Spleen (tissue), 11 donors: ENCODE results near the gene DPT. TPM values are rescaled to one million over a fixed set of nuclear protein-coding genes. Genes with fewer than 3 reads are reported as not detected.

Source experiments
- DNase-seq: peaks from one replicate; pipeline ENCODE4 v3.0.0-alpha.2; 2020
- H3K27ac ChIP-seq, 8 donors: fragments of 200-600 bp; sonication (generic) in 7 of 8; 1 replicate in 4 of 8; 2 replicates in 4 of 8; pipeline versions ENCODE4 v1.5.0 to v1.8.0; 2016 to 2021; ENCODE audit warnings: inconsistent platforms in 4 of 8, mild to moderate bottlenecking in 4 of 8, moderate library complexity in 1 of 8
- H3K27me3 ChIP-seq, 7 donors: fragments of 200-600 bp; sonication (generic) in 6 of 7; replicated peaks in 1 of 7; 1 replicate in 4 of 7; 2 replicates in 3 of 7; pipeline versions ENCODE4 v1.5.0 to v1.8.0; 2016 to 2021; ENCODE audit warnings: inconsistent platforms in 3 of 7, mild to moderate bottlenecking in 1 of 7
- H3K36me3 ChIP-seq, 6 donors: fragments of 200-600 bp; sonication (generic) in 5 of 6; 1 replicate in 4 of 6; 2 replicates in 2 of 6; pipeline versions ENCODE4 v1.5.0 to v1.8.0; 2016 to 2021; ENCODE audit warnings: inconsistent platforms in 2 of 6
- H3K4me1 ChIP-seq, 6 donors: fragments of 200-600 bp; sonication (generic) in 5 of 6; 1 replicate in 3 of 6; 2 replicates in 3 of 6; pipeline versions ENCODE4 v1.5.0 to v1.8.0; 2016 to 2021; ENCODE audit warnings: inconsistent platforms in 3 of 6
- H3K4me3 ChIP-seq, 8 donors: fragments of 200-600 bp; sonication (generic) in 7 of 8; 1 replicate in 4 of 8; 2 replicates in 4 of 8; pipeline versions ENCODE4 v1.5.0 to v1.8.0; 2016 to 2021; ENCODE audit warnings: inconsistent platforms in 4 of 8, mild to moderate bottlenecking in 4 of 8, moderate library complexity in 2 of 8
- H3K9me3 ChIP-seq, 8 donors: fragments of 200-600 bp; sonication (generic) in 7 of 8; 1 replicate in 4 of 8; 2 replicates in 4 of 8; pipeline versions ENCODE4 v1.5.0 to v1.8.0; 2016 to 2021; ENCODE audit warnings: inconsistent platforms in 4 of 8
- POLR2A ChIP-seq, 3 donors: fragments of 450-650 bp; IDR thresholded peaks; one replicate each; pipeline ENCODE4 v1.5.1; 2017; ENCODE audit warnings: antibody characterized with exemption in 3 of 3, mild to moderate bottlenecking in 1 of 3
- POLR2AphosphoS5 ChIP-seq, 3 donors: sonication (generic); formaldehyde crosslinking; IDR thresholded peaks; one replicate each; pipeline ENCODE4 v1.5.1; 2017; ENCODE audit warnings: antibody characterized with exemption in 3 of 3
- WGBS, 5 donors: extraction: QIAGEN DNeasy Blood & Tissue Kit in 3 of 5; methylation state at CpG; one replicate each; pipeline versions ENCODE4 v1.1.5 to v1.1.7; 2013 to 2018; 5-methylcytosine and 5-hydroxymethylcytosine counted together
- intact Hi-C: fragments of 100-400 bp; cut with DNase I; formaldehyde crosslinking; loops from one replicate; pipeline ENCODE4 v1.15.0; 2023; ENCODE audit warnings: low total_unique reads
- polyA plus RNA-seq, 3 donors: library from polyadenylated mRNA; stranded (reverse); fragments of 200-250 nt; gene quantifications; one replicate each; pipeline ENCODE4 v1.2.1, GENCODE V29; 2013
- total RNA-seq, 7 donors: library from RNA; depleted of rRNA in 3 of 7; stranded (reverse); fragments of >200 nt in 3 of 7; fragmentation: NEBNext Ultra II Directional in 4 of 7; extraction: Animal tissue kit (Norgen Biotek cat#: 25700) in 4 of 7; gene quantifications; one replicate each; pipeline versions ENCODE4 v1.1.0 to v1.2.1, GENCODE V29; 2016 to 2021
- TF ChIP-seq, protein P1 (sequence below), 11 experiments: fragments of 200-600 bp in 7 of 11; fragments of 450-650 bp in 4 of 11; sonication (generic) in 4 of 11; IDR thresholded peaks in 8 of 11; conservative IDR thresholded peaks in 3 of 11; 1 replicate in 7 of 11; 2 replicates in 4 of 11; pipeline versions ENCODE4 v1.4.0 to v1.8.0; 2016 to 2021; ENCODE audit warnings: antibody characterized with exemption in 11 of 11, inconsistent platforms in 4 of 11, mild to moderate bottlenecking in 1 of 11
- donor health status: healthy with polysubstance abuse.
- donor health status: DM: no; HTN: no; CAD: no; lungs with moderate emphysema.
- donor health status: DM: no; HTN: no; CAD: no.
- donor health status: Bipolar disorder and iron deficiency.
- donor health status: healthy.
- donor health status: DM: no; HTN: no; CAD: no.
- donor health status: DM: yes; HTN: yes; CAD: no.

Gene DPT
- total and polyA plus RNA-seq, 10 donors: 0.37 to 7.2 (median 0.93) TPM; not detected in 5

DNA sequence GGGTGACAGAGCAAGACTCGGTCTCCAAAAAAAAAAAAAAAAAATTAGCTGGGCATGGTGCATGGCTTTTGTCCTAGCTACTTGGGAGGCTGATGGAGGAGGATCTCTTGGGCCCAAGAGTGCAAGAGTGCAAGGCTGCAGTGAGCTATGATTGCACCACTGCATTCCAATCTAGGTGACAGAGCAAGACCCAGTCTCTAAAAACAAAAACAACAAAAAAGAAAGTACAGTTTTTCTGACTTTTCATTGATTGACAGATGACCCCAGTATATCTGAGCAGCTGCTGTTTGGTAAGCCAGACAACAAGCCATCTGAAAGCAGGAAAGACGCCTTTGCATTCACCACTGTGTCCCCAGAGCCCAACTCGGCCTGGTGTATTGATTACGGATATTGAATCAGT lies 10.9 kb upstream of the DPT start:
- Histone ChIP-seq H3K36me3 (no peaks in the 10 kb centered on the region), H3K4me3 (no peak overlapping the region), H3K9me3 (no peaks in the 10 kb centered on the region), H3K27me3 (peaks cover 0 to 9% (median 0%) of the 10 kb centered on the region in 7 donors), H3K27ac (no peak overlapping the region), H3K4me1 (no peaks in the 10 kb centered on the region)
- DNase-seq: no peak
- TF ChIP-seq, protein P1, sequence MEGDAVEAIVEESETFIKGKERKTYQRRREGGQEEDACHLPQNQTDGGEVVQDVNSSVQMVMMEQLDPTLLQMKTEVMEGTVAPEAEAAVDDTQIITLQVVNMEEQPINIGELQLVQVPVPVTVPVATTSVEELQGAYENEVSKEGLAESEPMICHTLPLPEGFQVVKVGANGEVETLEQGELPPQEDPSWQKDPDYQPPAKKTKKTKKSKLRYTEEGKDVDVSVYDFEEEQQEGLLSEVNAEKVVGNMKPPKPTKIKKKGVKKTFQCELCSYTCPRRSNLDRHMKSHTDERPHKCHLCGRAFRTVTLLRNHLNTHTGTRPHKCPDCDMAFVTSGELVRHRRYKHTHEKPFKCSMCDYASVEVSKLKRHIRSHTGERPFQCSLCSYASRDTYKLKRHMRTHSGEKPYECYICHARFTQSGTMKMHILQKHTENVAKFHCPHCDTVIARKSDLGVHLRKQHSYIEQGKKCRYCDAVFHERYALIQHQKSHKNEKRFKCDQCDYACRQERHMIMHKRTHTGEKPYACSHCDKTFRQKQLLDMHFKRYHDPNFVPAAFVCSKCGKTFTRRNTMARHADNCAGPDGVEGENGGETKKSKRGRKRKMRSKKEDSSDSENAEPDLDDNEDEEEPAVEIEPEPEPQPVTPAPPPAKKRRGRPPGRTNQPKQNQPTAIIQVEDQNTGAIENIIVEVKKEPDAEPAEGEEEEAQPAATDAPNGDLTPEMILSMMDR (IDR thresholded peaks at IDR 0.05 in 8 of 11, conservative IDR thresholded peaks at IDR 0.05 in 3 of 11): no peak
- TF ChIP-seq POLR2A (IDR thresholded peaks at IDR 0.05): no peak
- no peak for TF ChIP-seq POLR2AphosphoS5 (IDR thresholded peaks at IDR 0.05)
- 86 to 99% (median 92%) methylated on average over 4 of the region's 4 CpGs for WGBS, 5 donors
- intact Hi-C loops: no loop called here

DNA sequence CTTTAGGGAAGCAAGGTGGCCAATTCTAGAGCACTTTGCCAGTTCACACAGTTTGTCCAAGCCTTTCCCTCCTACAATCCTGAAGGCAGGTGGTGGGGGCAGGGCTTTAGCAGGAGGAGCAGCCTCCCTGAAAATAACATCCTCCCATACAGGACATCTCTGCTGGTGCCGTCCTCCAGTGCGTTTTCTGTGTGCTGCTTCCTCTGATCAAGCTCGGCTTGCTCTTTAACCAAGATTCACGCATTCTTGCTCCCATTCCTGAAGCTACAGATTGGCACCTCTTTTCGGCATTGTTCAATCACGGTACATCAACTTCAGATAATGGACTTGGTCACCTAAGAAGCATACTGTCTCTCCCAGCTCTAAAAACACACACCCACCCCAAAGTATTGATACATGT lies 7.5 kb upstream of the DPT start:
- DNase-seq: no peak
- peaks cover 0 to 17% (median 0%) of the 10 kb centered on the region in 7 donors for H3K27me3 ChIP-seq
- no peak overlapping the region for H3K4me3 ChIP-seq
- no peak for TF ChIP-seq POLR2AphosphoS5 (IDR thresholded peaks at IDR 0.05)
- TF ChIP-seq, protein P1 (IDR thresholded peaks at IDR 0.05 in 8 of 11, conservative IDR thresholded peaks at IDR 0.05 in 3 of 11): no peak
- TF ChIP-seq POLR2A (IDR thresholded peaks at IDR 0.05): no peak
- H3K9me3 ChIP-seq: no peaks in the 10 kb centered on the region
- H3K4me1 ChIP-seq: no peaks in the 10 kb centered on the region
- no peak overlapping the region for H3K27ac ChIP-seq
- H3K36me3 ChIP-seq: no peaks in the 10 kb centered on the region
- intact Hi-C loops: no loop called here
- 81 to 93% (median 87%) methylated on average over 6 of the region's 6 CpGs for WGBS, 5 donors

DNA sequence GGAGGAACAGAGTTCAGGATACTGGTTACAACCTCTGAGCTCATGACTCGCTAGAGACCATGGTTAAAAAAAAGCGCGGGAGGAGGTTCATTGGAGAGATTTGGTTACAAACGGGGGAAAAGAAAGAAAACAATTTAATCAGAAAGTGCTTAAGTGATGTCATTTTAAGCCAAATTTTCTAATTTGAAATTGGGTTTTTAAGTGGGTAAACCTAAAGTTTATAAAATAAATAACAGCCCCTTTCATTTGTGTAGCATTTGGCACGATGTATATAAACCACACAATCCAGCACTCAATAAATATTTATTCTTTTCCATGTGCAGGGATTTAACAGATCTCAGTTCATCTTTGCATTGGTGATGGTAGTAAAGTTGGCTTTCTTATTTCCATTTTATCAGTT lies 7.0 kb upstream of the DPT start:
- DNase-seq: no peak
- H3K36me3 ChIP-seq: no peaks in the 10 kb centered on the region
- intact Hi-C loops: no loop called here
- 75 to 91% (median 82%) methylated on average over 5 of the region's 5 CpGs for WGBS, 5 donors
- no peaks in the 10 kb centered on the region for H3K9me3 ChIP-seq
- no peak overlapping the region for H3K27ac ChIP-seq
- TF ChIP-seq, protein P1 (IDR thresholded peaks at IDR 0.05 in 8 of 11, conservative IDR thresholded peaks at IDR 0.05 in 3 of 11): no peak
- TF ChIP-seq POLR2A (IDR thresholded peaks at IDR 0.05): no peak
- TF ChIP-seq POLR2AphosphoS5 (IDR thresholded peaks at IDR 0.05): no peak
- no peaks in the 10 kb centered on the region for H3K4me1 ChIP-seq
- H3K27me3 ChIP-seq: peaks cover 0 to 17% (median 0%) of the 10 kb centered on the region in 7 donors
- no peak overlapping the region for H3K4me3 ChIP-seq

DNA sequence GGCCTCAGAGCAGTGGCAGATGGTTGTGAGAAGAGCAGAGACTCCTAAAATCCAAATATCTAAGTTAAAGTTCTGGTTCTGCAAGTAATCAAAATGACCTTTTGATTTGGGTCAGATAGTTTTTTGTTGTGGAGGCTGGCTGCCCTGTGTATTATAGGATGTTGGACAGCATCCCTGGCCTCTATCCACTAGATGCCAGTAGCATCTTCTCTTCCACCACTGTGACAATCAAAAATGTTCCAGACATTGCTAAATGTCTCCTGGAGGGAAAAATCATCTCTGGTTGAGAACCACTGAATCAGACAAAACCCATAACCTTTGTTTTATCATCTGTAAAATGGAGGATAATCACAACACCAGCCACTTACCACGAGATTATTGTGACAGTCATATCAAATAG lies 5.9 kb upstream of the DPT start:
- H3K27me3 ChIP-seq: peaks cover 0 to 17% (median 0%) of the 10 kb centered on the region in 7 donors
- intact Hi-C loops: no loop called here
- H3K9me3 ChIP-seq: no peaks in the 10 kb centered on the region
- no peak for DNase-seq
- H3K27ac ChIP-seq: no peak overlapping the region
- no peaks in the 10 kb centered on the region for H3K4me1 ChIP-seq
- TF ChIP-seq POLR2A (IDR thresholded peaks at IDR 0.05) (no peak), POLR2AphosphoS5 (IDR thresholded peaks at IDR 0.05) (no peak)
- TF ChIP-seq, protein P1 (IDR thresholded peaks at IDR 0.05 in 8 of 11, conservative IDR thresholded peaks at IDR 0.05 in 3 of 11): no peak
- no peaks in the 10 kb centered on the region for H3K36me3 ChIP-seq
- 65 to 79% (median 70%) methylated on average over 1 of the region's 1 CpG for WGBS, 5 donors
- no peak overlapping the region for H3K4me3 ChIP-seq
